Activated CD4-positive, alpha-beta T cell treated with anti-CD3 and anti-CD28 coated beads, Interleukin-2, amount 50 U/mL, for 24 hours (primary cell): Measurements from ENCODE around the gene GPR158.

Source experiments
- DNase-seq, 2 donors: peaks; one replicate each; pipeline ENCODE4 v3.0.0-alpha.2; 2020; ENCODE audit warnings: low read depth in 1 of 2, low spot score in 1 of 2

The GPR158 gene

DNA sequence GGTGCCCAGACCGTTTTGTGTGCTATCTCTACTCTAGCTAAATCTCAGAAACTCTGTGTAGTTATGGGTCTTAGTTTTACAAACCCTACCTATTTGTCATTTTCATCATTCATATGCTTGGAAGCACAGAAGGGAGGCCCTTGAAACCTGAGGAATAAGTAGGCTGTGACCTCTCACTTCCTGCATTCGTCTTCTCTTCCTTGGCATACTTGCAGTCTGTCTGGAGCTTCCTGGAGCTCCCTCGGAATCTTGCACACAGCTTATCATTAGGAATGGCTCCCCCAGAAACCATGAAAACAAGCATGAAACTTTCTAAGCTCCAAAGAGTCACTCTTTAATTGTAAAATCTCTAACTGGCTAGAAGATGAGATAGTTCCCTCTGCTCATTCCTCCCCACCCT, 382.3 kb downstream of the GPR158 start:
- no peak for DNase-seq

DNA sequence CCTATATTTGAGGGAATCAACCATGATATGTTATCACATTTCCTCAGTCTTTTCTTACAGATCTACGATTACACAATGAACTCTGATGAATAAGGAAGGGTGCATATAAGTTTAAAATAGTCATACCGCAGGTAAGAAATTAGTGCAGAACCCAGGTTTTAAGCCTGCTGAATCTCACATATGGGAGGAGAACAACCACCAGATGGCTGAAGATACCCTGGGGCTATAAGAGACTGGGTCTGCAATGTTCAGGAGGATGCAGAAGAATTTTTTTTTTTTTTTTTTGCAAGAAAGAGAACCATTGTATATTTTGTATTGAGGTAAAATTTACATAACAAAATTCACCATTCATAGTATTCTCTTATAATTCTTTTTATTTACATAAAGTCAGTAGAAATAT, 387.0 kb downstream of the GPR158 start:
- no peak for DNase-seq

DNA sequence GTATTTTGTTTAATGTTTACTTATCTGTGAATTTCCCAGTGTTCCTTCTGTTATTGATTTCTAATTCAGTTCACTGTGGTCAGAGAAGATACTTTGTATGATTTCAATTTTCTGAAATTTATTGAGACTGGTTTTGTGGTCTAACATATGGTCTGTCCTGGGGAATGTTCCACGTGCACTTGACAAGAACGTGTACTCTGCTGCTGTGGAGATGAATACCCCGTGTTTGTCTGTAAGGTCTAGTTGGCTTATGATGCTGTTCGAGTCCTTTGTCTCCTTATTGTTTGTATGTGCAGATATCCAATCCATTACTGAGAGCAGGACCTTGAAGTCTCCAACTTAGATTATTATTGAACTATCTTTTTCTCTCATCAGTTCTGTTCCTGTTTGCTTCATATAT, 387.7 kb downstream of the GPR158 start:
- no peak for DNase-seq

DNA sequence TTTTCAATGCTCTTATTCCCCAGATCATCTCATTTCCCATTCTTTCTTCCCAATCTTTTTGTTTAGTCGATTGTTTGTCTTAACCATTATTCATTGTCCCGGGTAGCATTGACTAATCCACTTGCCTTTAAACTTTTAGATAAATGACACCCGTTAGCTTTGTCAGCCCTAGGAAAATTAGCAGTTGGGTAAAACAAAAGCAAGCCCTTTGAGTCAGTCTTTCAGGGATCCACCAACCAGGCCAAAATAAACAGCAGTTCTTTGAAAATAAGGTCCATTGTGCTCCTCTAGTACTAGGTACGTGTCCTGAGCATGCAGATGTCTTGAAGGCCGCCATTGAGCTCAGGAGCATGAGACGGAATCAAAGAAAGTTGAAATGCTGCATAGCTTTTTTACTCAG, 389.6 kb downstream of the GPR158 start:
- no peak for DNase-seq

DNA sequence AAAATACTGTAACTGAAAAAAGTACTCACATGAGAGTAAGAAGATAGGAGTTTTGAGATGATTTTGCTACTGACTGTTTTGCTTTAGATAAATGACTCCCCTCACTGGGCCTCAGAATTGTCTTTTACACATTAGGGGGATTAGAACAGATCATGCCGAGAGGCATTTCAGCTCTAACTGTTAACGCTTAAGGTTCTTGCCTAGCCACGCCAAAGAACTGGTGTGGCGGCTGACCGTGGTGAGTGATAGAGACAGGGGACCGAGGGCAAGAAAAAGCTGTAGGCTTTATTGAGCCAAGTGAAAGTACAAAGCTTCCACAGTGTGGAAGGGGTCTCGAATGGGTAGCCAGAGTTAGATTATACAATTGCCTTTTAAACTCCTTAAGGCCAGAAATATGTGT, 390.8 kb downstream of the GPR158 start:
- no peak for DNase-seq

DNA sequence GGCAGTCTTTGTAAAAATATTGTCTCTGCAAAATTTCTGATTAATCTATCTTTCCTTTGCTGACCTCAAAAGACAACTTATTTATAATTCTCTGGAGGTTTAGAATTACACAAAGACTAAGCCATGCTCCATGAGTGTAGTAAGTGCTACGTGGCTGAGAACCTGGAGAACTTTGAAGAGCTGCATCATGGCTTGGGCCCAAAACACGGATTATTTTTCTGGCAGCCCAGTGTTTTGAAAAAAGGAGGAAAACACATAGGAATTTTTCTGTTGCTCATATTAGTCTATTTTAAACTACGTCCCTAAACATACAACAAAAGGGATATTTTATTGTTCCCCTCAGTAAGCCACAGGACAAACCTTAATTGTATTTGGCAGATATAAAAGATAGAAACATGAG, 398.5 kb downstream of the GPR158 start:
- no peak for DNase-seq

DNA sequence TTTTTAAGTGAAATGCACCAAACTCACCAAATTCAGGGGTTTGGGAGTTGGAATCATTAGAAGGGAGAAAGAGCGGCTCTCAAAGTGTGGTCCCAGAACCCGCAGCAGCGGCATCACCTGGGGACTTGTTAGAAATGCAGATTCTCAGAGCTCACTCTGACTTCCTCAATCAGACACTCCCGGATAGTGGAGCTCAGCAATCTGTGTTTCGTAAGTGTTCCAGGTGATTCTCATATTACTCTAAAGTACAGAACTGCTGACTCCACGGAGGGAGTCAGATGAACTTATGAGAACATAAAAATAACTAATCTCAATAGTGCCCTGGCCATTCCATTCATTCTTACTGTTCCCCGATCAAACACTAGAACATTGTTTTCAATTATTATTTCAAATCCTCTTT, 400.5 kb downstream of the GPR158 start:
- DNase-seq = no peak

DNA sequence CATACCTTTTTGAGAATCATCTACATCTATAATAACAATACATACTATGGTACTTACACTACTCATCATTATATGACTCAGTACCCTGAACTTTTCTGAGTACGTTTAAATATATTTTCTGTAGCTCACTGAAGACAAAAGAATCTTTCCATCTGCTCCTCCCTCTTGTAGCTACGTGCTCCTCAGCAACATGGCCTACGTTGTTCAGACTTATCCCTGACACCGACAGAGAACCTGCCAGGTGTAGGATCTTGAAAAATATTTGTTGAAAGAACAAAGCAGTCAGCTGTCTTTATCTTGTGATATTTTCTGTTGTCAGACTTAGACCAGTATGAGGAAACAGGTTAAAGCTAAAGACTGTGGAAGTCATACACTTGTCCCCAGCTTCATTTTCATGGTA, 403.3 kb downstream of the GPR158 start:
- no peak for DNase-seq

DNA sequence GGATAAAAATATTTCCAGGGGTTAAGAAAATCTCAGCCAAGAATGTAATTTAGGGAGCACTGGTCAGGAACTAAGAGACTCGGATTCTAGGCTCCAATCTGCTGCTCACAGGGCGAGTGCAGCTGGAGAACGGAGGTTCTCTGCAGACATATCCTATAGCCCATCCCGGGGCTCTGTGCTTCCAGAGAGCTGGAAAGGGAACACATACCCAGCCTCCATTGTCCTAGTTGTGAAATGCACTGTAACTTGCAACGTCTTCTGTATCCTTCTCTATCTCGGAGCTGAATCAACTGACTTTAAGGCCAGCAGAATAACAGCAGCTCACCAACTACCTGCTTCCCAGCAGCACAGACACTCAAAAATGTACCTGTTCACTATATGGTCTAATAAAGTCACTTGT, 408.2 kb downstream of the GPR158 start:
- DNase-seq = no peak

DNA sequence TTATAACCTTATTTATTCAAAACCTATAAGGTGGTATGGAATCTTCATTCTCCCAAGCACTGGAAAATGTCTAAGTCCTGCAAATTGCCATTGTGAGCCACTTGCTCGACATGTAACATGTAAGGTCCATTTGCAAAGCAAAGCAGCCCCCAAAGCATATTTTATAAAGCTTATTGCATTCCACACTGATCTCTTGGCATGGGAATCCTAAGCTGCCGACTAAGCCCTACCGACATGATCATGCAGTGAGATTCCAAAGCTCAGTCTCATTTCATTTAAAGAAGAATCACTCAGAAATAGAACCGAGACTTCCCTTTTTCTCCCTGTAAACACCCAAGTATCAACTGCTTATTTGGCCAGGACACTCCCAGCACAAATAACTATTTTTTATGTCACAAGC, 425.9 kb downstream of the GPR158 start:
- no peak for DNase-seq

DNA sequence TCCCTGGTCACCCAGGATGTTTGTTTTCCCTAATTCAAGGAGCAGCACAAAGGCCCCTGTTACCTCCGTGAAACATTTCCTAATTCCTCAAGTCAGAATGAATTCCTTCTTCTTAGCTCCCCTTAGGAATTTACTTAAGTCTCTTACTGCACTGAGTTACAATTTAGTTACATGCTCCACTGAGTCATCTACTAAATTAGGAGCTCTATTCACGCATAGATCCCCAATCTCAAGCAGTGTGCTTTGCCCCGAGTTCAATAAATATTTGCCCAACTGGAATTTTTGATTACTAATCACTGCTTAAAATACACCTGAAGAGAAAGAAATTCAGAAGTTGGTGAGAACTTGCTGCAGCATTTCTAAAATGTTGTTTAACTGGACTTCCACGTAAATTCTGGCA, 429.8 kb downstream of the GPR158 start:
- no peak for DNase-seq

DNA sequence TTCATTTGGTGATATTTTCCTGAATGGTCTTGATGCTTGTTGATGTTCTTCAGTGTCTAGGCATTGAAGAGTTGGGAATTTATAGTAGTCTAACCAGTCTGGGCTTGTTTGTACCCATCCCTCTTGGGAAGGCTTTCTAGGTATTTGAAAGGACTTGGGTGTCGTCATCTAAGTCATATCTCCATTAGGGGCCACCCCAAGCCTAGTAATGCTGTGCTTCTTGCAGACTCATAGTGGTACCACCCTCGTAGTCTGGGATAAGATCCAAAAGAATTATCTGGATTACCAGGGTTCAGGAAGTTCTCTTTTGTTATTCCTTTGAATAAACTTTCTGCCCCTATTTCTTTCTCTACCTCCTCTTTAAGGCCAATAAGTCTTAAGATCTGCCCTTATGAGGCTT, 439.9 kb downstream of the GPR158 start:
- DNase-seq = no peak

DNA sequence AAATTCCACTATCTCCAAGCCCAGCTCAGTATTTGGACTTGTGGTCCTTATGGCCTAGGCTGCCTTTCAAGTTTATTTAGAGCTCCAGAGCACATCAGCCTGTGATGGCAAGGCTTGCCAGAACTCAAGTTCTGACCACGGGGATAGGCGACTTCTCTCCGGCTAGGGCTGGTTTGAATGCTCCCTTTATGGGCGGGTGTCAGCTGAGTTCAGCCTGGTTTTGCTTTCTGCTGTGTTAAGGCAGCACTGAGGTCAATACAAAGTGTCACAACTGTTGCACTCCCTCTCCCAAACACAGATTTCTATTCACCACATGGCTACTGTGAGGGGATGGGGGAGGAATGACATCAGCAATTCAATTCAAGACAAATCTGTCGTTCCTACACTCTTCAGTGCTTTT, 441.1 kb downstream of the GPR158 start:
- DNase-seq = no peak

DNA sequence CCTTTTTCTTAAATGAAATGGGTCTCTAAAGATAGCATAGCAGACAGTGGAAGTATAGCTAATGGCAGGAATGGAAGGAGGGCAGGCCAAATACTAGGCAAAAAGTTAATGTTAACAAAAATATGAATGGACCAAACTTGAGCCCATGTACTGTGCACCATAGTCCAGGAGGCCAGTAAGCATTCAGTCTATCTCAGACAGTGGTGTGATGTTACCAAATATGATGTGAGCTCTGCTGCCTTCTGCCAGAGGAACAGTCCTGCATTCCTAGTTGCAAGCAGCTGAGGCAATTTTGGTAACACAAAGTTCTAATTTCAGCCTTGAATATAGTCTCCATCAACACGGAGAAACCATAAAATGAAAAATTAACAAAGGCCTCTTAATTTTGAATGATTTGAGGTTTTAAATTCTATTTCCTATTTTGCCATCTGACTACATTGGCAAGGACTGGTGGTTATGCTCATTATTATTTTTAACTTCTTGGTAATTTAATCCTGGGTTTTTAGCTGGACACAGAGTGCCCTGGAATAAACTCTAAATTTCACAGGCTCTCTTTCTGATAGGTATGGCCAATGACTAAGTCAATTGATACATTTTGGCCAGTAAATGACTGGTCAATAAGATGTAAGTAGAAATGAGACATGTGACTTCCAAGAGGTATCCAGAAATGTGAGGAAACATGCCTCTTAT, 442.2 kb downstream of the GPR158 start:
- no peak for DNase-seq

DNA sequence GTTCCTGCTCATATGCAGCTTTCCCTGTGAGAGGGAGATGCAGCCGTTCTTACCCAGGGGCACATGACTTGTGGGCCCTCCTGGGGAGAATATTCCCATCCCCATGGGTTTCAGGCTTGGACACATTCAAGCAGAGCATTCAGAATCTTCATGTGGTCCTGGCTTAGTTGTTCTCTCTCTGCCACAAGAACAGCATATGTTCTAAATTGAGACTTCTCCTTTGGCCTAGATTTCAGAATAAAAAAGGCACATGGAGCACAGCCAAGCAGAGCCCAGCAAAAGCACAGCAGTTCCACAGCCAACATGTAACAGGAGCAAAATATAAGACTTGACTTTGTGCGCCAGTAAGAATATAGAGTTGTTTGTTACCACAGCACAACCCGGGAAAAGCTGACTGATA, 452.8 kb downstream of the GPR158 start:
- no peak for DNase-seq

DNA sequence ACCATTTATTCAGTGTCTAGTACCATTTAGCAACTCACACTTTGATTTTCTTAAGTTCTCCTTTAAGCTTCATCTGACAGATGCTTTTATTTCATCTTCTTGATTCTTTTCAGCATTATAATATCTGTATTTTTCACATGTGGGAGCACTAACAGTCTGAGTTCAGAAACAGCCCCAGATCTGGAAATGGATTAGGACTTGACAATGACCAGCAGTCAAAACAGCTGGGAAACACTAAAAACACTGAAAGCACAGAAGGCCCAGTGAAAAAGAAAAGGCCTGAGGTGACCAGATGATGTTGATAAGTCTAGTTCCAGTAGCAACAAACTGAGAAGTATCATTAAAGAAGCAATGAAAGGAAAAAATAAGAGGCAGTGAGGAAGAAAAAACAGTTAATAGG, 454.5 kb downstream of the GPR158 start:
- no peak for DNase-seq

DNA sequence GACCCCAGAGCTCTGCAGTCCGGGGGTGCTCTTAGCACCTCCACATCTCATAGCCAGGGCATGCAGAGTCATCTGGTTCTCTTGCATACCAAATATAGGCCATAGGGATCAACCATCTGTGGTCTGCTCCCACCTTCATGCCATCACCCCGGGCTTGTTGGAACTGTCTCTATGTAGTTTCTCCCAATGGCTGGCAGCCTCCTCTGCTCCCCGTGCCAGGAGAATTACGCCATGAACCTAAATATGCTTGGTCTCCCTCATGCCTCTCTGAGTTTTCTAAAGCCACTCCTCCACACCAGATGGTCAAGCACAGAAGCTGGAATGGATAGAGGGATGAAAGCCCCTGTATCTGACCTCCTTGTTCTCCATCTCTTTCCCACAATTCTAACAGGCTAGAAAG, 456.7 kb downstream of the GPR158 start:
- no peak for DNase-seq

DNA sequence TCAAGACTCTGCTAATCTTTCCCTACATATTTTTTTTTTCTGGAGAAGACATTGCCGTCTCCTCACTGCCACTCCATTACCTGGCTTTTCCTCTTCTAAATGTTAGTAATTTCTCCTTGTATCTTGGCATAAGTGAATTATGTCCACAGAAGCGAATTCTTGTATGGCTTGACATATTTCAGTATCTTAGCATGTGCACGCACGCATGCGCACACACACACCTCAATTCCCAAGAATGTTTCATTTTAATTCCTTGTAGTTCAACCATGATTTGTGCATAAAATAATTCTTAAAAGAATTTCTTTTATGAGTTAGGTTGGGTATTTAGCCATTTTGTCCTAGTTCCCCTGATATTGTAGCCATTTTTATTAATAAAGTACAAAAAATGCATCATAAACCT, 458.0 kb downstream of the GPR158 start:
- no peak for DNase-seq

DNA sequence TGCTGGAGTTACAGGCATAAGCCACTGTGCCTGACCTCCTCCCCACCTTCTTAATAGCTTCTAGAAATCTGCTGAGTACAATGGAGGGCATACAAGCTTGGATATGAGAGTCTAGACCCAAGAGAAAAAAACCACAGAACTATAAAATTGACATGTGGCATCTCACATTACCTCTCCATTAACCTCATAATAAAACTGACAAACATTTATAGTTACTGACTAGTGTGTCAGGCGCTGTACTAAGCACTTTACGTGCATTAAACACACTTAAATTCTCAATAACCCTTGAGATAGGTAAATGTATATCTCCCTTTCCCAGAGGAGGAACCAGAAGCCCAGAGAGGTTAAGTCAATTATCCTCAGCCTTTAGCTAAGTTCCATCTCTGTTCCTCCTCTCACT, 458.7 kb downstream of the GPR158 start:
- DNase-seq = no peak

DNA sequence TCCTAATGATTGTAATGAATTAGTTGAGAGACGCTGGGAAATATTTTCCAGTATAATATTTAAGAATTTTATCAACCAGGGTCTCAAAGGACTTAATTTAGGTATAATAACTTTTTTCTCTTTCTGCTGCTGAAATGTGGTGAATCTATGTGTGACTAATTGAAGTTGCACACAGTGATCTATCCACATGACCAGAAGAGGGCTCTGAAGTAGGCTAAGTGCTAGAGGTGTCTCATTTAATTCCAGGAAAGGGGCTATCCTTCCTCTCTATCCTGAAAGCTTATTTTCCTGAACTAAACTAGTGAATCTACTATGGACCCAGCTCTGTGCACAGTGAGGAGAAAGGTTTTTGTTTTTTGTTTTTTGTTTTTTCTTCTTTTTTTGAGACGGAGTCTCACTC, 464.8 kb downstream of the GPR158 start:
- no peak for DNase-seq

DNA sequence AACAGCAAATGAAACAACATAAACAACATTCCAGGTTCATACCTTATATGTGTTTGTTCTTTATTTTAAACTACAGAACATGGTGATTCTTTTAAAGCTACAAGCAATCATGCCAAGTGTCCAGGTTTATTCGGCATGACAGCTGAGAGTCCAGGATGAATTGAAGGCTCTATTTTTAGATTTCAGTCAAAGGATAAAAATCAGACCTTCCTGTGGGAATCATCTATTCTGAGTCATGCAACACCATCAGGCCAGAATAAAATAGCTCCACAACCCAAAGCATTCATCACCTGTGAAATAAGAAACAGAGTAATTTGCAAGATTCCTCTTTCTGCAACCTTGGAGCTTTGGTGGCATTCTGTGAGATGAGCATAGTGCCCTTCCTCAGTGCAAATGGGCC, 466.8 kb downstream of the GPR158 start:
- no peak for DNase-seq

DNA sequence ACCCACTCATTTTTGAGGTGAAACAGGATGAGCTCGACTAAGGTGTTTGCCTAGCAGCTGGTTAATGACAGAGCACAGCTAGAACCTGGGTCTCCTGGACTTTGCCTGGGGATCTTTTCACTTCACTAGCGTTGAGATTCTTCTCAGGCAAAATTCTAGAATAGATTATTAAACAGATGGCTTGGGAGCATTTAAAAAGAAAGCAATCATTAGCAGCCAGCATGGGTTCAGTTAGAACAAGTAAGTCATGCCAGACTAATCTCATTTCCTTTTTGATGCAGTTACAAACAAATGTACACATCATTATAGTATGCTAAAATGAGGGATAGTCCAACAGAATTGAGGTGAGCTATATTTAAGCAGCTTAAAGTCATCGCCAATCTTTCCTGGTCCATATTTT, 467.9 kb downstream of the GPR158 start:
- DNase-seq = no peak

DNA sequence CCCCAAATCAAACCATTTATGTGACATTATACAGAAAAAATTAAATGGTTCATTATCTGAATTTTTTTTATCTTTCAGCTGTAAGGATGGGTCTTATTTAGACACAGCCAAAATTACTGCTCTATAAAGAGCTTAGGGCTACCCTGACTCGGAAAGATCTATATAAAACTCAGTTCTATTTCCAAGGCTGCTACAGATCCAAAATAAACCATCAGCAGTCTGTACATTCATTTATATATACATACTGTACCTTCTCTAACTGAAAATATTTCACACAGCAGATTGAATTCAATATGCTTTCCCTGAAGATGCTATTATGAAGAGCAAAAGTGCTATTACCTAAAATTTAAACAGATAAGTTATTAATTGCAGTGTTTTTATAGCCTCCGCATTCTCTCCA, 471.6 kb downstream of the GPR158 start:
- DNase-seq = no peak

DNA sequence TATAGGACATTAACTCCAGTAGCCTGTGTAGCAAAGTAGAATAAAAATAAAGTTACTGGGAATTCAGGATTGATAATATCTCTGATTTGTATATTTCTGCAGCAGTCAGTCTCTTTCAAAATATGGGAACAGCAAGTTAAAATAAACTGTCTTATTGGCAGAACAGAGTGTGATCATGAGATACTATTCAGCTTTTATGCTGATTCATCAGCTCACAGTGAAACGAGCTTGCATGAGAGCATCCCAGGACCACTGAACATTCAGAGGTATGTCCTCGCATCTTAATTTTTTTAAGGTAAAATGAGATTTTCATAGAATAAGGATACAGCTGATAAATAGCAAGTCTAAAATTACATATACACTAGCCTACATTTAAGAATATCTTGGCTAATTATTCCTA, 476.7 kb downstream of the GPR158 start:
- DNase-seq = no peak
